AG04449 (cell line): ENCODE results near the gene EFR3B.

Experiments
- CTCF ChIA-PET: fragments of 350-600 bp; formaldehyde crosslinking; extraction: SDS; loops from one replicate; lab custom pipeline; 2021; ENCODE audit warnings: antibody characterized with exemption; lab: Yijun Ruan, JAX
- POLR2A ChIA-PET: fragments of 400-600, 350-600 bp; formaldehyde crosslinking; extraction: SDS; loops from one replicate; lab custom pipeline; 2020; ENCODE audit warnings: antibody characterized with exemption, inconsistent platforms; lab: Yijun Ruan, JAX
- DNase-seq: peaks from one replicate; pipeline ENCODE4 v3.0.0-alpha.2; 2010; ENCODE audit warnings: low read depth, low spot score
- H3K4me3 ChIP-seq: 2 replicates; pipeline ENCODE4 v1.5.1; 2011; ENCODE audit warnings: low read depth, mild to moderate bottlenecking, control low read depth, low read length
- CTCF ChIP-seq: IDR thresholded peaks from one replicate; pipeline ENCODE4 v1.5.1; 2011; ENCODE audit warnings: mild to moderate bottlenecking, moderate library complexity, low read length, control low read depth, inconsistent platforms; ENCODE audit not compliant: insufficient read depth; ENCODE audit errors: missing control alignments

The EFR3B gene

DNA sequence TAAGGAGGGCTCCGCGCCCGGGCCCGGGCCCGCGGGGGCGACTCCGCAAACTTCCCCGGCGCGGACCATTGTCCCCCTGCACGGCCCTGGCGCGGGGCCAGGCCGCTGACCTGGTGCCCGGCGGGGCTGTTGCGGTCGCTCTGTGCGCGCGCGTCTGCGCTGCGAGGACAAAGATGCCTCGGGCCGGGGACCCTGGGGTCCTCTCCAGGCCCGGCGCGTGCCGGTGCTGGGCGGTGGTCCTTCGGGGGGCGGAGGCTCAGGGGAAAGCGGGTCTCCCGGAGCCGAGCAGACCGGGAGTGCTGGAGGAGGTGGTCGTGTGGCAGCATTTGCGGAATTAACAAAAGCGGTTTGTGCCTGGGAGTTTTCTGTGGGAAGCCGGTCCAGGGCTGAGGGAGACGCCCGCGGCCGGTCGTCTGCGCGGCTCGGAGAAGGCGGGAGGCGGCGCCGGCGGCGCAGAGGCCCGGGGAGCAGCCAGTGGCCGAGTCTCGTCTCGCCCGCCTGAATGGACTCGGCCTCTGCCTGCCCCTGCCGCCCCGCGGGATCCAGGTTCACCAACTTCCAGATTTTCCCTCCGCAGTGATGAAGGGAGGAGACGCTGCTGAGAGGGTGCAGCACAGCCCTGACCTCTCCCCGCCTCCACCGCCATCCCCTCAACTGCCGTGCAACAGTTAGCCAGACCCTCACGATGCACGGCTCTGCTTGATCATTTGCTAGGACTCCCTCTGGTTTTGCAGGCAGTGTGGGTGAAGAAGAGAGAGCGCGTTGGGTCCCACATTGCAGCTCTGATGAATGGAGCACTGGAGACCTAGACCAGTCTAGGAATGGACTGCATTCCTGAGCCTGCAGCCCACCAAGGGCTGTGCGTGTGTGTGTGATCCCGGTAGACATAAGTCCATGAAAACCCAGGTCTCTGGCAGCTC, 705 bp downstream of the EFR3B start:
- CTCF ChIA-PET: interaction anchor here (1.0 to 1.6 kb wide), 5 partner anchors 11 to 632 kb away, joined by 3 to 5 read pairs (median 4); no protein-coding TSS in a partner anchor
- POLR2A ChIA-PET: interaction anchor here (0.7 to 1.0 kb wide), 2 partner anchors 13 to 84 kb away, joined by 3 read pairs; no protein-coding TSS in a partner anchor
- peak overlapping the region; percentile 65 for H3K4me3 ChIP-seq
- DNase-seq: no peak
- no peak for TF ChIP-seq CTCF

DNA sequence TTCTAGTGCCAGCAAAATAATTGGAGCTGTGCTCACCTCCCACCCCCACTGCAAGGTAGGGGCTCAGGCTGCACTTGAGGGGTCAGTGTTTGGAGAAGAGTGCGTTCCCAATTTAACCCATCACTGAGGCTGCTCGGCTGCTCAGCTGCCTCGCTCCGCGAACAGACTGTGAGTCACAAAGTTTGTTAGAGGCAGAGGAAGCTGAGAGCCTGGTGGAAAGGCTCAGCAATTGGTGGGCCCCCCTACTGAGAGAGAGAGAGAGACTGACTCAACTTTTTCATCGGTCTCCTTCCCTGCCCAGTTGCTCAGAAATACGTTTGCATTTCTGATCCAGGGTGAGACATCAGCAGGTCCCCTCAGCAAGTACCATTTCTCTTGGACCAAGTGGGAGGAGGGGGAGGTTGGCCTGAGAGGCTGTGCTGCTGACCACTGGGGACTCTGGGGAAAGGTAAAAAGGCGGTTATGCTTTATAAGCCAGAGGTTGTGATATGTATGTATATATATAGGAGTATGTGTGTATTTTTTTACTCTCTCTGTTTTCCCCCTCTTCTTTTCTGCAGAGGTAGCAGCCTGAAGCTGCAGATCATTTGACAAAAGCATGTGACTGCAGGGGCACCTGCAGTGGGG, 1.5 kb downstream of the EFR3B start:
- peak overlapping the region; percentile 65 for H3K4me3 ChIP-seq
- TF ChIP-seq CTCF: no peak
- POLR2A ChIA-PET: interaction anchor here (0.6 to 1.0 kb wide), 3 partner anchors 12 to 83 kb away, joined by 3 read pairs; no protein-coding TSS in a partner anchor

GRCh38 chr2:25044011-25044410, 2.1 kb downstream of the EFR3B start:
- TF ChIP-seq CTCF: no peak
- CTCF ChIA-PET: interaction anchor here (1.2 to 1.6 kb wide), 4 partner anchors 9 to 634 kb away, joined by 3 to 5 read pairs (median 4); no protein-coding TSS in a partner anchor
- POLR2A ChIA-PET: no interaction called here
- no peak for DNase-seq
- H3K4me3 ChIP-seq: no peak overlapping the region

More for the DNA sequence above, 1.5 kb downstream of the EFR3B start:
- DNase-seq: peak; percentile 58
- CTCF ChIA-PET: interaction anchor here (1.0 to 1.6 kb wide), 5 partner anchors 10 to 633 kb away, joined by 3 to 5 read pairs (median 4); no protein-coding TSS in a partner anchor

DNA sequence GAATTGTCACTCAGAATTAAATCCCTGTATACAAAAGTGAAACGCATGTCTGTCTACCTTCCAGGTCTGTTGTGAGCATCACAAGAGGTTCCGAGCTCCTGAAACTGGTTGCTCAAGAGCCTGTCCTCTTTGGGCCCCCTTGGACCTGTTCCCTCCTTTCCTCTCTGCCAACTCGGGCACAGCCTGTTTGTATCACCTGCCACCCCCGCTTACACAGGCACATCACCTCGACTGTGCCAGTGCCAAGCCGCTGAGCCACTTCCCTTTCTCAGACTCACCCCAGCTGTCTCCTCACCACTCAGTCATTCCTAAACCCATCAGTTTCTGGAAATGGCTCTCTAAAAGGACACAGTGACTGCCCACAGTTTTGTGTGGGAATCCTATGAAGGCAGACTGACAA, 3.1 kb downstream of the EFR3B start:
- ChIA-PET POLR2A (no interaction called here), CTCF (no interaction called here)
- DNase-seq: no peak
- no peak for TF ChIP-seq CTCF
- no peak overlapping the region for H3K4me3 ChIP-seq

DNA sequence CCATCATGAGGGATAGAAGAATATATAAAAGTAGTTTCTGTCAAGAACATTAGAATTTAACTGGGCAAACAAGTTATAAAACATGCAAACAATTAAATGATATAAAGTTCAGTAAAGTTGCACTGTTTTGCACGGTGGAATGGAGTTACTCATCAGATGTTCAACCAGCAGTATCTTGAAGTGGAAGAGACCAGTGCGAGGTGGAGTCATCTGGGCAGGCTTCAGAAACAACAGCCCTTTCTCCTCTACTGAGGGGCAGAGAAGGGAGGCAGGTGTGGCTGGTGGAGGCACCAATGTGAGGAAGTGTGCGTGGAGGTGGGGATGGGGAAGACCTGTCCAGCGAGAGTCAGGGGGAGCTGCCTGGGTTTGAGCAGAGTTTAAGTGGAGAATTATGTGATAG, 7.5 kb downstream of the EFR3B start:
- ChIA-PET CTCF (interaction anchor here (1.3 kb wide), 1 partner anchor 8 kb away, joined by 3 read pairs; no protein-coding TSS in a partner anchor), POLR2A (no interaction called here)
- TF ChIP-seq CTCF: no peak
- no peak for DNase-seq
- H3K4me3 ChIP-seq: no peak overlapping the region
